GM13976 (cell line): ENCODE measurements around the gene MATN3.

ENCODE experiments used
- DNase-seq: peaks from one replicate; pipeline ENCODE4 v3.0.0; 2012; ENCODE audit warnings: low spot score
- CTCF ChIP-seq: IDR thresholded peaks from 2 replicates; pipeline ENCODE4 v1.5.1; 2012; ENCODE audit warnings: borderline replicate concordance, mild to moderate bottlenecking; ENCODE audit not compliant: insufficient read depth; ENCODE audit errors: extremely low read depth, missing control alignments, control extremely low read depth
- in situ Hi-C: fragments of 300-500 bp; cut with MboI; formaldehyde crosslinking; loops from one replicate; pipeline ENCODE4 v1.12.0; 2022; ENCODE audit warnings: low sequenced_read_pairs, mixed read lengths, inconsistent platforms; ENCODE audit not compliant: unreplicated experiment

MATN3 gene

GRCh38 chr2:19947184-19947940 is 65.1 kb downstream of the MATN3 start:
- no peak for TF ChIP-seq CTCF
- in situ Hi-C loops: no loop called here
- DNase-seq: no peak

- no peak for TF ChIP-seq CTCF
- no peak for DNase-seq
- in situ Hi-C loops: no loop called here
Measured at GRCh38 chr2:19944205-19944845, 68.1 kb downstream of the MATN3 start.

- no peak for DNase-seq
- no peak for TF ChIP-seq CTCF
- in situ Hi-C loops: no loop called here
Measured at GRCh38 chr2:19943189-19943588, 69.3 kb downstream of the MATN3 start.

- no peak for DNase-seq
- in situ Hi-C loops: no loop called here
- TF ChIP-seq CTCF: no peak
Measured at GRCh38 chr2:19942199-19942598, 70.3 kb downstream of the MATN3 start.
